ENCODE results near the gene MPP1.

MPP1 gene

DNA sequence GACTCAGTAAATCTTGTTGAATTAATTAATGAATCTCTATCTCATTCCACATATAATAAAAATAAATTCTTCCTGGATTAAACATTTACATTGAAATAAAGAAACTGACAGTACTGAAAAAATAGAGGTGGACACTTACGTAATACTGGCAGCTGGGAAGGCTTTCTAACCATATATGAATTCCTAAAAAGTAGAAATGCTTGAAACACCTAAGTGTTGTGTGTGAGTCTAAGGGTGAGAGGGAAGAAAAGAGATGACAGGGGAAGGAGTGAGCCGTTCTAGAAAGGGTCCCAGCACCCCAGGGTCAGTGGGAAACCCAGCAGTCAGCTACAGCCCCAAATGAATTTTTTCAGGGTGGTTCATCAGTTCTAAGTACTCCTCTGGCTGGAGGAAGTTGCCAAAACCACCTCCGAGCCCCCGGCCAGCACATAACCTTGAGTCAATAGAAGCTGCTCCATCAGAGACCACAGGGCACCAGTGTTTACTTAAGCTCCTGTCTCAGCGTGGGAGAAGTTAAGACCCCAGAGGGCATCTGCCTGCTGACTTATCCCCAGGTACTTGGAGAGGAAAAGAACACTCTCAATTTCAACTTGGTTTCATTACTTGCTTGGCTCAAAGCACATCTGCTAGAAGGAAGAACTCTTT is 72.7 kb downstream of the MPP1 start:
- peak overlapping the region; percentile 34 for H3K4me3 ChIP-seq (ENCODE audit: low read depth, low read length)
- TF ChIP-seq MYC (IDR thresholded peaks at IDR 0.05; ENCODE audit: low read depth, low read length) (no peak), POLR2A (IDR thresholded peaks at IDR 0.05; ENCODE audit: extremely low read depth, insufficient read length) (no peak), CTCF (IDR thresholded peaks at IDR 0.05; ENCODE audit: low read depth, low read length) (no peak)
- TF ChIP-seq, protein P1, sequence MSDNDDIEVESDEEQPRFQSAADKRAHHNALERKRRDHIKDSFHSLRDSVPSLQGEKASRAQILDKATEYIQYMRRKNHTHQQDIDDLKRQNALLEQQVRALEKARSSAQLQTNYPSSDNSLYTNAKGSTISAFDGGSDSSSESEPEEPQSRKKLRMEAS (IDR thresholded peaks at IDR 0.05; ENCODE audit: low read depth, low read length), result no peak
- peak; percentile 82 for DNase-seq (ENCODE audit: low read depth)

DNA sequence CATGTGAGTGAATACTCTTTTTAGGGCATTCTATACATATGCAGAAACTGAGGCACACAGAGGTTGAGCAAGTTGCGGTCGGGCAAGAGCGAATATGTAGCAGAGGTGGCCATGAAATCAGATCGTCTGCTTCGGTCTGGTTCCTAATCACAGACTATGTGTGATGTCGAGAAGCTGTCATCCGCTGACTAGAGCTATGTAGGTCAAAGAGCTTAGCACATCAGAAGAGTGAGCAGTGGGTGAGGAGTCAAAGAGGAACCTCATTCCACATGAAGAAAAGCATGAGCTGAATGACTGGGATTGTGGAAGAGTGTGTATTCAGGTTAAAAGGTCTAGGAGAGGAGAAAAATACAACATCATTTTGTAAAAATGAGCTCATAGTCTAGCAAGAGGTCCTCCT is 73.4 kb downstream of the MPP1 start:
- TF ChIP-seq, protein P1 (IDR thresholded peaks at IDR 0.05; ENCODE audit: low read depth, low read length), result no peak
- TF ChIP-seq POLR2A (IDR thresholded peaks at IDR 0.05; ENCODE audit: extremely low read depth, insufficient read length) (no peak), CTCF (IDR thresholded peaks at IDR 0.05; ENCODE audit: low read depth, low read length) (no peak), MYC (IDR thresholded peaks at IDR 0.05; ENCODE audit: low read depth, low read length) (no peak)
- peak; percentile 37 for DNase-seq (ENCODE audit: low read depth)
- no peak overlapping the region for H3K4me3 ChIP-seq (ENCODE audit: low read depth, low read length)

DNA sequence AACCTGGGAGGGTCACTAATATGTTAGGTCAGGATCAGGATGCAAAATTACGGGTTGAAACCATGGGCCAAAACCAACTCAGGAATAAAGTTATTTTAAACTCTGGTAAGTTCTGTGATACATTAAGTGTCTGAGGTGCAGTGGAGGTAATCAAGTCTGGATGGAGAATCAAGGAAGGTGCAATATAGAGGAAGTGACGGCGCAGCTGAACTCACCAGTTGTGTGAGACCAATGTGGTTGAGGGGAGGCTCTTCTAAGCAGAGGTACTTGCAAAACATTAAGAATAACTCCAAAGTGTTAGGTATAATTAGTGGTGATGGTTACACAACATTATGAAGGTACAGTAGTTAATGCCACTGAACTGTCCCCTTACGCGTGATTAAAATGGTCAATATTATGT is 74.1 kb downstream of the MPP1 start:
- TF ChIP-seq MYC (IDR thresholded peaks at IDR 0.05; ENCODE audit: low read depth, low read length), result no peak
- TF ChIP-seq, protein P1 (IDR thresholded peaks at IDR 0.05; ENCODE audit: low read depth, low read length), result no peak
- TF ChIP-seq CTCF (IDR thresholded peaks at IDR 0.05; ENCODE audit: low read depth, low read length), result no peak
- TF ChIP-seq POLR2A (IDR thresholded peaks at IDR 0.05; ENCODE audit: extremely low read depth, insufficient read length), result no peak
- DNase-seq (ENCODE audit: low read depth), result peak; percentile 55
- no peak overlapping the region for H3K4me3 ChIP-seq (ENCODE audit: low read depth, low read length)

DNA sequence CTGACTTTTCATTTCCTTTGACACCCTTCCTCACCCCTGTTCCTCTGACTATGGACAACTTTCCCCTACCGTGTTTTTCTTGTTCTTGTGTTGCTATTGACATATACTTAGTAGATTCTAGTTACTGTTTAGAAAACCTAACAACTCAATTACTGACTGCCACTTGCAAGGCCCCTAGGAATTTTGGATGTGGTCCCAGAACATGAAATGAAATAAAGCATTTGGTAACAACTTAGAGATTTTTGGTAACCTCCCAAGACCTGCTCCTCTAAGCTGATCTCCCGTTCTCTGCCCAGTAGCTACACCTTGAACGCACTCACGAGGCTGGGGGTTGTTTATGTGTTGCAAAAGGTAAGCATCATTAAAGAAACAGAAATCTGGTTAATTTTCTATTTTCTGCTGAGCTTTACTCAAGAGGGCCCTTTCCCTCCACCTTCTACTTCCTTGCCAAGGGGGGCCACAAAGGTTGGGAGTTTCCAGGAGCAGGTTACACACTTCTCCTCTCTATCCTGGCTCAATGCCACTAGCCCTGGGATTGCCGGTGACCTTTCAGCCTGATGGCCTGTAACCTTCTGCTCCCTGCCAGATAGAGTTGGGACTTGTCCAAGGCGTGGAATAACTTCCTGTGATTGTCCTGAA is 74.9 kb downstream of the MPP1 start:
- no peak overlapping the region for H3K4me3 ChIP-seq (ENCODE audit: low read depth, low read length)
- TF ChIP-seq MYC (IDR thresholded peaks at IDR 0.05; ENCODE audit: low read depth, low read length) (no peak), POLR2A (IDR thresholded peaks at IDR 0.05; ENCODE audit: extremely low read depth, insufficient read length) (no peak), CTCF (IDR thresholded peaks at IDR 0.05; ENCODE audit: low read depth, low read length) (no peak)
- TF ChIP-seq, protein P1 (IDR thresholded peaks at IDR 0.05; ENCODE audit: low read depth, low read length), result no peak
- no peak for DNase-seq (ENCODE audit: low read depth)

GRCh38 chrX:154729439-154729838 is 75.8 kb downstream of the MPP1 start:
- DNase-seq (ENCODE audit: low read depth), result no peak
- TF ChIP-seq, protein P1 (IDR thresholded peaks at IDR 0.05; ENCODE audit: low read depth, low read length), result no peak
- TF ChIP-seq CTCF (IDR thresholded peaks at IDR 0.05; ENCODE audit: low read depth, low read length), result no peak
- no peak for TF ChIP-seq MYC (IDR thresholded peaks at IDR 0.05; ENCODE audit: low read depth, low read length)
- TF ChIP-seq POLR2A (IDR thresholded peaks at IDR 0.05; ENCODE audit: extremely low read depth, insufficient read length), result no peak
- no peak overlapping the region for H3K4me3 ChIP-seq (ENCODE audit: low read depth, low read length)

All from NB4 (cell line).